Measurements from ENCODE around the gene BCL2.
A peak's percentile ranks its signal among the peaks of the same experiment; 100 is the strongest.

Gene BCL2

DNA sequence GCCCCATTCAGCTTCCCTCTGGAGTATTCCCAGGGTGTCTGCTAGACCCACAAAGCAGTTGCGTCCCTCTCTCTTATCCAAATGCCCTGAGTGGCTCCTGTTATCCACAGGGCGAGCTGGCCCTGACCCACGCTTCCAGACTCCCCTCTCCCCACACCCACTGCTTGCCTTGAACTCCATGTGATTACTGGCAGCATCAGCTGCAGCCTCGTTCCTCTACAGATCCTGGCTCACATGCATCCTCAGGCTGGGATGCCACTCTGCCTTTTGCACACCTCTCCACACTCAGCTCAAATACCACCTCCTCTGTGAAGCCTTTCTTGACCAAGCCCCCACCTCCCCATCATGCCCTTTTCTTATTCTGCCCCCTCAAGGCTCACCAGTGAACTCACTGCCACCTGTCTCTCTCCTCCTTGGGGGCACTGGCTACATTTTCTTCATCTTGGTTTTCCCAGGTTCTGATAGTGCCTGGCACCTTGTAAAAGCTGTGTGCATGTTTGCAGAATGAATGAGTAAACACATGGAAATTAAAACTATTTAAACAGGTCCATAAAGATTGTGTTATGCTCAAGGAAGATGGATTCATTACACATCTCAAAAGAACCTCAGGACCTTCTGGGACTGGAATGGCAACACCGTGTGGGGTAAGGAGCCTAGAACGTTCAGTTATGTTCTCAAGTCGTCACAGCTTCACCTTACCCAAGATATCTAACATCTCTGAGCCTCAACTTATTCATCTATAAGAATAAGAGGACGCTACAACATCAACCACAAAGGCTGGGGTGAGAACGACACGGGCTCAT, 165.0 kb downstream of the BCL2 start:
- peak overlapping the region; percentile 44; the same call in 1 of the 2 replicates for H3K4me3 ChIP-seq (ENCODE audit: low read depth, low read length)
- TF ChIP-seq, protein P1, sequence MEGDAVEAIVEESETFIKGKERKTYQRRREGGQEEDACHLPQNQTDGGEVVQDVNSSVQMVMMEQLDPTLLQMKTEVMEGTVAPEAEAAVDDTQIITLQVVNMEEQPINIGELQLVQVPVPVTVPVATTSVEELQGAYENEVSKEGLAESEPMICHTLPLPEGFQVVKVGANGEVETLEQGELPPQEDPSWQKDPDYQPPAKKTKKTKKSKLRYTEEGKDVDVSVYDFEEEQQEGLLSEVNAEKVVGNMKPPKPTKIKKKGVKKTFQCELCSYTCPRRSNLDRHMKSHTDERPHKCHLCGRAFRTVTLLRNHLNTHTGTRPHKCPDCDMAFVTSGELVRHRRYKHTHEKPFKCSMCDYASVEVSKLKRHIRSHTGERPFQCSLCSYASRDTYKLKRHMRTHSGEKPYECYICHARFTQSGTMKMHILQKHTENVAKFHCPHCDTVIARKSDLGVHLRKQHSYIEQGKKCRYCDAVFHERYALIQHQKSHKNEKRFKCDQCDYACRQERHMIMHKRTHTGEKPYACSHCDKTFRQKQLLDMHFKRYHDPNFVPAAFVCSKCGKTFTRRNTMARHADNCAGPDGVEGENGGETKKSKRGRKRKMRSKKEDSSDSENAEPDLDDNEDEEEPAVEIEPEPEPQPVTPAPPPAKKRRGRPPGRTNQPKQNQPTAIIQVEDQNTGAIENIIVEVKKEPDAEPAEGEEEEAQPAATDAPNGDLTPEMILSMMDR (IDR thresholded peaks at IDR 0.05; ENCODE audit: low read depth, low read length, missing control alignments): no peak
- no peak for DNase-seq (ENCODE audit: low read depth)

DNA sequence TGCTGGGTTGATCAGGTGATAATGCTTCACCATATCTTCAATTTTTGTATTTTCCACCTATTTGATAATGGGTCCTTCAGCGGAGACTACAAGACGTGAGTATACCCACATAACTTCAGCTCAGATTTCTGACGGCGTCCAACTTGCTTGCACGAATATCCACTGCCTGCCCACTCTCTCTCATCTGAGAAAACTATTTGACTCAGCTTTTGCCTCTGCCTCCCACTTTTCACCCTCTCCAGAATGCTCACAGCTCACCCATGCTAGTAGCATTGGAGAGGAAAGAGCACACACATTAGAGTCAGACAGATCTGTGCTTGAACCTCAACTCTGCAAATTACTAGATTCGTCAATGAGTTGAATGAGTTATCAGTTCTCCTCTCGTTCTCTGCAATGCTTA, 166.8 kb downstream of the BCL2 start:
- DNase-seq (ENCODE audit: low read depth): no peak
- H3K4me3 ChIP-seq (ENCODE audit: low read depth, low read length): no peak overlapping the region
- TF ChIP-seq, protein P1 (IDR thresholded peaks at IDR 0.05; ENCODE audit: low read depth, low read length, missing control alignments): no peak

DNA sequence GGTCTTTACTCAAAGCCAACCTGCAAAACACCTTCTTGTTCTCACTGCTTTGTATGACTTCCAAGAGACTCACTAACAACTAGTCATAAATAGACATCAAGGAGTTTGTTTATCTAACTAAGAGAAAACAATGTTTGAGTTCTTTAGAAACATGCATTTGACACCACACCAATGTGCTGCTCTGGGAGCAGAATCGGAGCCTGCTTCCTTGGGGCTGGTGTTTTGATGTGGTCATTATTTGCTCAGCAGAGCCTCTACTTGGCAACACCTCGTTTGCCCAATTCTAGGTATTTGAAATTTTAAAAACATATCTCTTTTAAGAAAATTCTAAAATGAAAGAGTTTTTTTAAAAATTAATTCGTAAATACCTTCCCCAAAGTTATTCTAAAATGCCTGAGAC, 167.5 kb downstream of the BCL2 start:
- TF ChIP-seq, protein P1 (IDR thresholded peaks at IDR 0.05; ENCODE audit: low read depth, low read length, missing control alignments): no peak
- no peak for DNase-seq (ENCODE audit: low read depth)
- H3K4me3 ChIP-seq (ENCODE audit: low read depth, low read length): no peak overlapping the region

DNA sequence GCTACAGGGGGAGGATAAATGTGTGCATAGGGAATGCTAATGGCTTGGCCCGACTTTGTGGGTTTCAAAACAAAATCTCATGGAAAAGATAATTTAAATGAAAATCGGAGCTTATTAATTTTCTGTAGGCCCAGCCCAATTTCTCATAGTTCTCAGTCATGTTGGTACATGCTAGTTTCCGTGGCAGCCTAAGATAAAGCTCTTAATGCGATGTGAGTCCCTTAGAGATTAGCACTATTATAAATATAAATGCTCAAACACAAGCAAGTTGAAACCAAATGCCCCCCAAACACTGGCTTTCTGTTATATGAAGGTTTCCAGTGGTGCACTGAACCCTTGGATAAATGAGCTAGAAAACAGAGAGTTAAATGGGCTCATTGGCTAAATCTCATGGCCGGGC, 168.0 kb downstream of the BCL2 start:
- DNase-seq (ENCODE audit: low read depth): no peak
- no peak overlapping the region for H3K4me3 ChIP-seq (ENCODE audit: low read depth, low read length)
- TF ChIP-seq, protein P1 (IDR thresholded peaks at IDR 0.05; ENCODE audit: low read depth, low read length, missing control alignments): no peak

DNA sequence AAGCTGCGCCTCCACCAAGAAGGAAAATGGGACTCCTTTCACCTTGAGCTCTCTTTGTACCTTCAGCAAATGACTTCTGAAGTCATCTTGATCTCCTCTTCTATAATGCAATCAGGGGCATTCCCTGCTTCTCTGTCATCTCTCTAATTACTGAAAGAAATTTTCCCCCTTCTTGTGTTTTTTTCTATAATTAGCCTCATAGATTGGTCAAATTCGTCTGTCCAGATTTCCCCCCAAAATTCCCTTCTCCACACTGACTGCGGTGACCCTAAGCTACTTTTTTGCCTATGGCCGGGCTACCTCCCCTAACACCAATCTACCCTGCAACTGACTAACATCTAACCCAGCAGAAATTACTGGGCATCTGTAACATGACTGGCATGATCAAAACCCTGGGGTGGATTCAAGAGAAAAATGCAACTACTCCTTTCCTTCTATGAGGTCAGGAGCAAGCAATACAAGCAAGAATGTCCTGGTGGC, 168.6 kb downstream of the BCL2 start:
- H3K4me3 ChIP-seq (ENCODE audit: low read depth, low read length): no peak overlapping the region; the same call in 1 of the 2 replicates
- no peak for DNase-seq (ENCODE audit: low read depth)
- TF ChIP-seq, protein P1 (IDR thresholded peaks at IDR 0.05; ENCODE audit: low read depth, low read length, missing control alignments): no peak

DNA sequence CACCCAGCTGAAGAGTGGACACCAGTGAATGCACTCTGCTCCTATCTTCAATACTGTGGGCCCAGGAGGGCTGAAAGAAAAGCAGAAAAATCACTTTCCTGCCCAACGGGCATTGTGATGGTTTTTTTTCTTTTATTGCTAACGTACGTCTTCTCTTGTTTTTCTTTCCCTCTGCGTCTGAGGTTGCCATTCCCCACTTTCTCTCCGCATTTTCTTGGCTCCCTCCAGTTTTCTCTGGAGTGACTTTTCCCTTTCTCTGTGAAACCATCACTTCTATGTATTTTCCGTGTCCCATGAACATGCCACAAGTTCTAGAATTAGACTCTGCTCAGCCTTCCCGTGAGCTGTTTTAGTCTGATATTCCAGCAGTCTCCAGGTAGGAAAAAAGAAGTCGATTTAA, 169.2 kb downstream of the BCL2 start:
- DNase-seq (ENCODE audit: low read depth): no peak
- no peak overlapping the region for H3K4me3 ChIP-seq (ENCODE audit: low read depth, low read length)
- TF ChIP-seq, protein P1 (IDR thresholded peaks at IDR 0.05; ENCODE audit: low read depth, low read length, missing control alignments): no peak

DNA sequence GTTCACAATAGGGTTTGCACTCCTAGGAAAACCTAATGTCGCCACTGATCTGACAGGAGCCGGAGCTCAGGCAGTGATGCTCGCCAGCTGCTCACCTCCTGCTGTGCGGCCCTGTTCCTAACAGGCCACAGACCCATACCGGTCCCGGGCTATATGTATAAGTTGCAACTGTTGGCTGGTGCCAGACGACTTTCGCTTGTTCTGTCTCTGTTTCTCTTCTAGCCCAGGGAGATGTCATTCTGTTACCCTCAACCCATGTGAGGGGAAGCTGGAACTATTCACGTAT, 170.3 kb downstream of the BCL2 start:
- DNase-seq (ENCODE audit: low read depth): no peak
- H3K4me3 ChIP-seq (ENCODE audit: low read depth, low read length): no peak overlapping the region
- TF ChIP-seq, protein P1 (IDR thresholded peaks at IDR 0.05; ENCODE audit: low read depth, low read length, missing control alignments): no peak

Data from GM12864 (cell line).